Heart right ventricle (tissue), 16 donors: ENCODE measurements around the gene TLE1. TPM values are rescaled to one million over a fixed set of nuclear protein-coding genes. Genes with fewer than 3 reads are reported as not detected.

Experiments used
- ATAC-seq, 8 donors: fragments of 200-7000 bp; cut with Tn5 transposase; one replicate each; pipeline ENCODE4 v1.9.1; 2020; ENCODE audit warnings: mild to moderate bottlenecking in 8 of 8, moderate library complexity in 8 of 8, moderate number of reproducible peaks in 1 of 8
- DNase-seq, 2 donors: peaks; one replicate each; pipeline ENCODE4 v3.0.0-alpha.2; 2020
- H3K27ac ChIP-seq, 10 donors: fragments of 200-600 bp; sonication (generic) in 2 of 10; one replicate each; pipeline versions ENCODE4 v1.5.0 to v1.8.0; 2020 to 2022; ENCODE audit warnings: mild to moderate bottlenecking in 3 of 10
- H3K27me3 ChIP-seq, 7 donors: fragments of 200-600 bp; one replicate each; pipeline ENCODE4 v1.8.0; 2021 to 2022; ENCODE audit warnings: mild to moderate bottlenecking in 2 of 7
- H3K36me3 ChIP-seq, 9 donors: fragments of 200-600 bp; sonication (generic) in 1 of 9; one replicate each; pipeline versions ENCODE4 v1.5.0 to v1.8.0; 2020 to 2022; ENCODE audit warnings: mild to moderate bottlenecking in 2 of 9
- H3K4me1 ChIP-seq, 9 donors: fragments of 200-600 bp; sonication (generic) in 1 of 9; one replicate each; pipeline versions ENCODE4 v1.5.0 to v1.8.0; 2020 to 2022; ENCODE audit warnings: mild to moderate bottlenecking in 4 of 9
- H3K4me3 ChIP-seq, 10 donors: fragments of 200-600 bp; sonication (generic) in 2 of 10; one replicate each; pipeline versions ENCODE4 v1.5.0 to v1.8.0; 2020 to 2022; ENCODE audit warnings: mild to moderate bottlenecking in 7 of 10, moderate library complexity in 2 of 10
- H3K9me3 ChIP-seq, 11 donors: fragments of 200-600 bp in 10 of 11; sonication (generic) in 2 of 11; one replicate each; pipeline versions ENCODE4 v1.5.0 to v1.8.0; 2013 to 2022; ENCODE audit warnings: mild to moderate bottlenecking in 2 of 11, control low read depth in 1 of 11, moderate library complexity in 1 of 11
- CTCF ChIP-seq, 9 donors: fragments of 200-600 bp; sonication (generic) in 2 of 9; IDR thresholded peaks; one replicate each; pipeline versions ENCODE4 v1.5.0 to v1.8.0; 2021 to 2022; ENCODE audit warnings: antibody characterized with exemption in 9 of 9, mild to moderate bottlenecking in 5 of 9, moderate library complexity in 1 of 9
- WGBS, 2 donors: extraction: QIAGEN DNeasy Blood & Tissue Kit; methylation state at CpG; one replicate each; pipeline ENCODE4 v1.1.7; 2013; ENCODE audit warnings: inconsistent platforms in 1 of 2; 5-methylcytosine and 5-hydroxymethylcytosine counted together
- intact Hi-C, 10 donors: fragments of 100-400 bp; cut with DNase I; formaldehyde crosslinking; loops; one replicate each; pipeline versions ENCODE4 v1.11.1 to v1.14.2; 2022
- polyA plus RNA-seq, 2 donors: library from polyadenylated mRNA; stranded (reverse); fragments of 200-250 nt; gene quantifications; one replicate each; pipeline ENCODE4 v1.2.3, GENCODE V29; 2013
- total RNA-seq, 10 donors: library from RNA; stranded (reverse); fragmentation: NEBNext Ultra II Directional in 3 of 10; extraction: Animal tissue kit (Norgen Biotek cat#: 25700) in 3 of 10; gene quantifications; one replicate each; pipeline versions ENCODE4 v1.2.1 to v1.2.4, GENCODE V29; 2021 to 2023
- donor health status: Arrhythmogenic right ventricular cardiomyopathy.
- donor health status: ischemic (EF 13 %, LVEDD 7.1; RV severe dilation, severe dysfunction).
- donor health status: healthy with polysubstance abuse.
- donor health status: DM: no; HTN: yes; CAD: no.
- donor health status: DM: no; HTN: no; CAD: no.
- donor health status: ischemic (EF 25% LVEDD 6.9; RV normal size, moderate dysfunction).
- donor health status: ischemic (EF 25% LVEDD 5.7; RV mildly dilated, moderate dysfunction).
- donor health status: healthy.
- donor health status: DM: yes; HTN: yes; CAD: no.
- donor health status: Ischemic cardiomyopathy.
- donor health status: ischemic (EF 35%, LVEDD 5.7; RV mildly dilated, moderate dysfunction).
- donor health status: nonischemic (EF 11% LVEDD 7.7; RV severe dilation, severe dysfunction).
- donor health status: DM: yes; HTN: yes; CAD: no.
- donor health status: PGD.
- donor health status: ischemic (EF 29% LVEDD 5.4; RV normal size, mild dysfunction).
- donor health status: nonischemic (EF 23%, LVEDD 6.1; RV moderate dilation, normal function).

Gene TLE1
- total and polyA plus RNA-seq, 12 donors: 7.9 to 15.2 (median 11.0) TPM

GRCh38 chr9:81592887-81593266 is 96.5 kb downstream of the TLE1 start:
- WGBS, 2 donors: 46 to 58% methylated on average over 15 of the region's 15 CpGs
- peak in 1 of 9 donors; percentile 15 for TF ChIP-seq CTCF (IDR thresholded peaks at IDR 0.05)
- intact Hi-C loops: loop anchor here in 4 of 10 donors (10.0 kb wide), 1 partner anchor 92 kb away; the partner anchor contains the start of gene TLE1 (in 4 of the 4)
- H3K27ac ChIP-seq: peak overlapping the region in 6 of 10 donors; percentile 0 to 60 (median 32)
- H3K36me3 ChIP-seq: peaks cover 0 to 40% (median 3%) of the 10 kb centered on the region in 9 donors
- no peaks in the 10 kb centered on the region for H3K27me3 ChIP-seq
- DNase-seq (peak; percentile 52 to 68), ATAC-seq (peak; percentile 63 to 77 (median 72))
- H3K9me3 ChIP-seq: no peaks in the 10 kb centered on the region
- peaks cover 0 to 64% (median 41%) of the 10 kb centered on the region in 9 donors for H3K4me1 ChIP-seq
- H3K4me3 ChIP-seq: no peak overlapping the region

- Histone ChIP-seq H3K27ac (no peak overlapping the region), H3K36me3 (peaks cover 0 to 46% (median 3%) of the 10 kb centered on the region in 9 donors), H3K9me3 (no peaks in the 10 kb centered on the region), H3K4me3 (no peak overlapping the region), H3K4me1 (peaks cover 0 to 53% (median 31%) of the 10 kb centered on the region in 9 donors), H3K27me3 (no peaks in the 10 kb centered on the region)
- intact Hi-C loops: loop anchor here in 4 of 10 donors (10.0 kb wide), 1 partner anchor 93 kb away; the partner anchor contains the start of gene TLE1 (in 4 of the 4)
- 93% methylated on average over 10 to 11 of the region's 12 CpGs for WGBS, 2 donors
- TF ChIP-seq CTCF (IDR thresholded peaks at IDR 0.05): no peak
- ATAC-seq (no peak), DNase-seq (no peak)
Measured at GRCh38 chr9:81591791-81592190, 97.6 kb downstream of the TLE1 start.

GRCh38 chr9:81590688-81591087 is 98.7 kb downstream of the TLE1 start:
- Histone ChIP-seq H3K4me3 (no peak overlapping the region), H3K4me1 (peaks cover 0 to 45% (median 22%) of the 10 kb centered on the region in 9 donors), H3K27me3 (no peaks in the 10 kb centered on the region), H3K27ac (no peak overlapping the region), H3K36me3 (peaks cover 0 to 54% (median 5%) of the 10 kb centered on the region in 9 donors), H3K9me3 (no peaks in the 10 kb centered on the region)
- DNase-seq (no peak), ATAC-seq (no peak)
- TF ChIP-seq CTCF (IDR thresholded peaks at IDR 0.05): no peak
- WGBS, 2 donors: 95 to 96% methylated on average over 16 of the region's 16 CpGs
- intact Hi-C loops: loop anchor here in 4 of 10 donors (10.0 kb wide), 1 partner anchor 94 kb away; the partner anchor contains the start of gene TLE1 (in 4 of the 4)

GRCh38 chr9:81589819-81590218 is 99.5 kb downstream of the TLE1 start:
- Histone ChIP-seq H3K36me3 (peaks cover 0 to 63% (median 13%) of the 10 kb centered on the region in 9 donors), H3K27ac (no peak overlapping the region), H3K9me3 (no peaks in the 10 kb centered on the region), H3K4me1 (peaks cover 0 to 38% (median 22%) of the 10 kb centered on the region in 9 donors), H3K4me3 (no peak overlapping the region), H3K27me3 (no peaks in the 10 kb centered on the region)
- WGBS, 2 donors: 91 to 95% methylated on average over 9 of the region's 9 CpGs
- intact Hi-C loops: loop anchor here in 5 of 10 donors (5.0 to 10.0 kb wide), 2 partner anchors 53 to 95 kb away; partner anchors contain the start of gene TLE1 (in 4 of the 5)
- TF ChIP-seq CTCF (IDR thresholded peaks at IDR 0.05): no peak
- ATAC-seq (no peak), DNase-seq (no peak)
